GM12878 (cell line): Measurements from ENCODE around the gene SPAG9. TPM values are rescaled to one million over a fixed set of nuclear protein-coding genes. Genes with fewer than 3 reads are reported as not detected.

Experiments used
- ATAC-seq: fragments of 200-7000 bp; cut with Tn5 transposase; 3 replicates; pipeline ENCODE4 v1.9.1; 2020; ENCODE audit warnings: mild to moderate bottlenecking, moderate library complexity
- BruUV-seq: library from RNA; stranded (reverse); fragments of 400-500 nt; replicated peaks from 2 replicates; lab custom pipeline; 2021; lab: Mats Ljungman, UMichigan
- CTCF ChIA-PET: fragments of 300-600 bp; sonication (Branson Sonifier 250); formaldehyde crosslinking; extraction: SDS; loops from one replicate; lab custom pipeline; 2021; ENCODE audit warnings: inconsistent platforms; lab: Yijun Ruan, JAX
- POLR2A ChIA-PET: fragments of 350-600 bp; formaldehyde crosslinking; extraction: SDS; loops from one replicate; lab custom pipeline; 2021; ENCODE audit warnings: inconsistent platforms; lab: Charles Lee
- RAD21 ChIA-PET: fragments of 300-600 bp; sonication (Branson Sonifier 250); formaldehyde crosslinking; loops from one replicate; lab custom pipeline; 2023; ENCODE audit warnings: antibody characterized with exemption; ENCODE audit not compliant: unreplicated experiment; lab: Charles Lee
- SMC1A ChIA-PET: fragments of 300-600 bp; sonication (Branson Sonifier 250); formaldehyde crosslinking; loops from one replicate; lab custom pipeline; 2023; ENCODE audit not compliant: unreplicated experiment, uncharacterized antibody; lab: Charles Lee
- DNase-seq: peaks from one replicate; pipeline ENCODE4 v3.0.0-alpha.2; 2011; ENCODE audit warnings: low read depth, low spot score
- FAIRE-seq: peaks from 3 replicates; lab custom pipeline; 2011; peaks lifted over from hg19 to GRCh38; lab: Jason Lieb, UNC
- H2AFZ ChIP-seq: 2 replicates; pipeline ENCODE4 v1.6.0; 2011; ENCODE audit warnings: low read depth, low read length, control low read depth; ENCODE audit not compliant: control insufficient read depth
- H3K27ac ChIP-seq: 2 replicates; pipeline ENCODE4 v1.5.1; 2011; ENCODE audit warnings: control low read depth; ENCODE audit not compliant: control insufficient read depth, insufficient read depth
- H3K27me3 ChIP-seq, 2 experiments: replicated peaks in 1 of 2; 2 replicates each; pipeline versions ENCODE4 v1.6.0 to v1.6.1; 2011; ENCODE audit warnings: low read length in 1 of 2; ENCODE audit not compliant: control insufficient read depth in 2 of 2, insufficient read depth in 2 of 2
- H3K36me3 ChIP-seq, 2 experiments: 2 replicates each; pipeline ENCODE4 v1.5.1; 2011; ENCODE audit warnings: low read length in 1 of 2; ENCODE audit not compliant: control insufficient read depth in 2 of 2, insufficient read depth in 2 of 2
- H3K4me1 ChIP-seq: 2 replicates; pipeline ENCODE4 v1.6.1; 2011; ENCODE audit warnings: mild to moderate bottlenecking, low read length, moderate library complexity, mixed read lengths; ENCODE audit not compliant: control insufficient read depth, insufficient read depth
- H3K4me2 ChIP-seq: 2 replicates; pipeline ENCODE4 v1.6.0; 2011; ENCODE audit warnings: control low read depth; ENCODE audit not compliant: control insufficient read depth, insufficient read depth
- H3K4me3 ChIP-seq: fragments of 200-600 bp; sonication (generic); 2 replicates; pipeline ENCODE4 v1.5.1; 2016
- H3K79me2 ChIP-seq: 2 replicates; pipeline ENCODE4 v1.6.0; 2011; ENCODE audit warnings: low read length; ENCODE audit not compliant: control insufficient read depth, insufficient read depth
- H3K9ac ChIP-seq: 2 replicates; pipeline ENCODE4 v1.8.0; 2011; ENCODE audit warnings: low read length, control low read depth, mixed read lengths; ENCODE audit not compliant: control insufficient read depth, insufficient read depth
- H3K9me3 ChIP-seq: replicated peaks from 3 replicates; pipeline ENCODE4 v1.5.1; 2011; ENCODE audit warnings: mild to moderate bottlenecking, low read length; ENCODE audit not compliant: control insufficient read depth, insufficient read depth
- H4K20me1 ChIP-seq: 2 replicates; pipeline ENCODE4 v1.6.0; 2011; ENCODE audit not compliant: control insufficient read depth, insufficient read depth
- ATF7 ChIP-seq: fragments of 450-650 bp; IDR thresholded peaks from 2 replicates; pipeline ENCODE4 v1.6.1; 2016; ENCODE audit warnings: low read depth, mild to moderate bottlenecking
- CBFB ChIP-seq: IDR thresholded peaks from 2 replicates; pipeline ENCODE4 v1.6.1; 2016; ENCODE audit warnings: antibody characterized with exemption, low read depth
- CHD2 ChIP-seq: IDR thresholded peaks from 2 replicates; pipeline ENCODE4 v1.6.1; 2011; ENCODE audit warnings: low read depth, low read length, improper control_type of control experiment, borderline replicate concordance
- EGR1 ChIP-seq, 2 experiments: IDR thresholded peaks; 1 replicate in 1 of 2; 2 replicates in 1 of 2; pipeline ENCODE4 v1.6.1; 2011 to 2012; ENCODE audit warnings: low read depth in 2 of 2, low read length in 2 of 2, borderline replicate concordance in 1 of 2, mild to moderate bottlenecking in 1 of 2, moderate library complexity in 1 of 2
- IKZF1 ChIP-seq: fragments of 450-650 bp; conservative IDR thresholded peaks from 2 replicates; pipeline ENCODE4 v1.6.1; 2017; ENCODE audit warnings: antibody characterized with exemption, mild to moderate bottlenecking
- PML ChIP-seq: IDR thresholded peaks from 2 replicates; pipeline ENCODE4 v1.6.1; 2012; ENCODE audit warnings: low read length, inconsistent platforms
- POU2F2 ChIP-seq: IDR thresholded peaks from 3 replicates; pipeline ENCODE4 v1.6.1; 2011; ENCODE audit warnings: low read depth, mild to moderate bottlenecking, low read length, borderline replicate concordance
- SPI1 ChIP-seq: IDR thresholded peaks from 2 replicates; pipeline ENCODE4 v1.6.1; 2011; ENCODE audit warnings: low read depth, mild to moderate bottlenecking, low read length, moderate library complexity, borderline replicate concordance; ENCODE audit not compliant: insufficient read depth
- STAT1 ChIP-seq: fragments of 450-650 bp; conservative IDR thresholded peaks from 2 replicates; pipeline ENCODE4 v1.6.1; 2014; ENCODE audit warnings: antibody characterized with exemption, mild to moderate bottlenecking
- STAT3 ChIP-seq: IDR thresholded peaks from 2 replicates; pipeline ENCODE4 v1.6.1; 2011; ENCODE audit warnings: low read depth, low read length, improper control_type of control experiment
- WGBS: methylation state at CpG from one replicate; pipeline ENCODE4 v1.1.6; 2016; ENCODE audit warnings: low lambda C conversion rate; ENCODE audit not compliant: insufficient replicate concordance, insufficient coverage; ENCODE audit errors: missing lambda C conversion rate; 5-methylcytosine and 5-hydroxymethylcytosine counted together
- in situ Hi-C: fragments of 300-500 bp; cut with MboI; formaldehyde crosslinking; loops from 9 replicates; pipeline ENCODE4 v1.14.3; 2018; ENCODE audit warnings: mixed read lengths
- intact Hi-C: fragments of 100-400 bp; cut with micrococcal nuclease; formaldehyde crosslinking; loops from one replicate; pipeline ENCODE4 v1.14.2; 2022; ENCODE audit not compliant: unreplicated experiment
- polyA plus RNA-seq, 11 experiments: library from polyadenylated mRNA; depleted of rRNA in 4 of 11; unstranded in 6 of 11; stranded (reverse) in 5 of 11; fragments of >200 nt; fragmentation: Nextera tagmentation in 4 of 11; fragmentation: Illumina TruSeq in 1 of 11; extraction: Ambion mirVana in 4 of 11; extraction: Trizol in 1 of 11; gene quantifications; 1 replicate in 1 of 11; 2 replicates in 10 of 11; pipeline versions ENCODE4 v1.2.1 to v1.2.3, GENCODE V29; 2011 to 2016; ENCODE audit warnings: inconsistent platforms in 2 of 11, missing spikeins in 2 of 11, low read depth in 1 of 11
- total RNA-seq, 4 experiments: library from RNA; depleted of rRNA in 3 of 4; stranded (reverse); fragments of >200 nt in 3 of 4; fragmentation: Illumina TruSeq in 1 of 4; extraction: Trizol in 1 of 4; gene quantifications; 2 replicates each; pipeline versions ENCODE4 v1.2.1 to v1.2.3, GENCODE V29; 2013 to 2021
- TF ChIP-seq, protein P1 (sequence below): fragments of 450-650 bp; IDR thresholded peaks from 2 replicates; pipeline ENCODE4 v1.6.1; 2016; ENCODE audit warnings: mild to moderate bottlenecking
- TF ChIP-seq, protein P2 (sequence below): IDR thresholded peaks from 2 replicates; pipeline ENCODE4 v1.6.1; 2012; ENCODE audit warnings: low read depth, low read length, improper control_type of control experiment
- TF ChIP-seq, protein P3 (sequence below): IDR thresholded peaks from 2 replicates; pipeline ENCODE4 v1.6.1; 2012; ENCODE audit warnings: low read length, inconsistent platforms

Gene SPAG9
- total and polyA plus RNA-seq, 10 of the 15 experiments (the other 5 are each of a cell fraction or from before 2014, with no cell fraction given): 6.6 to 42.0 (median 24.9) TPM

DNA sequence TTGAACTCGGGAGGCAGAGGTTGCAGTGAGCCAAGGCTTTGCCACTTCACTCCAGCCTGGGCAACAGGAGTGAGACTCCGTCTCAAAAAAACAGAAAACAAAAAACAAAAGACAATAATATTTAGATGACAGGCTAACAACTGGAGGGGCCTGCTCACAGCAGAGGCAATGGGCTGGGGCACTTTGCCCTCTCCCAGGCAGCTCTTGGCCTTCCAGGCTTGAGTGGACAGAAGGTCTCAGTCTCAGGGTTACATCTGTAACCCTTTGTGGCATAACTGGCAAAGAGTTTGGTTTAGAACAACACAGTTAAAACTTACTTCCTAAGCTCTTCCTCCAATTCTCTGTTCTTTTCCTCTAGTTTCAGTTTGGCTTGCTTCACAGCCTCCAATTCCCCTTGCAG, 114.9 kb downstream of the SPAG9 start:
- in situ Hi-C loops: no loop called here
- intact Hi-C loops: no loop called here
- Histone ChIP-seq H3K27me3 (no peaks in the 10 kb centered on the region), H3K79me2 (no peaks in the 10 kb centered on the region), H3K27ac (no peak overlapping the region), H3K4me3 (no peak overlapping the region), H2AFZ (no peak overlapping the region), H3K36me3 (peaks cover 6 to 11% of the 10 kb centered on the region in 2 experiments), H3K4me1 (no peaks in the 10 kb centered on the region), H3K9me3 (no peaks in the 10 kb centered on the region), H3K9ac (no peak overlapping the region), H3K4me2 (no peak overlapping the region), H4K20me1 (no peaks in the 10 kb centered on the region)
- FAIRE-seq (no peak), ATAC-seq (no peak), DNase-seq (no peak)
- no TSS peak for BruUV-seq
- TF ChIP-seq STAT3: no peak
- no peak for TF ChIP-seq PML
- TF ChIP-seq POU2F2: no peak
- TF ChIP-seq, protein P1, sequence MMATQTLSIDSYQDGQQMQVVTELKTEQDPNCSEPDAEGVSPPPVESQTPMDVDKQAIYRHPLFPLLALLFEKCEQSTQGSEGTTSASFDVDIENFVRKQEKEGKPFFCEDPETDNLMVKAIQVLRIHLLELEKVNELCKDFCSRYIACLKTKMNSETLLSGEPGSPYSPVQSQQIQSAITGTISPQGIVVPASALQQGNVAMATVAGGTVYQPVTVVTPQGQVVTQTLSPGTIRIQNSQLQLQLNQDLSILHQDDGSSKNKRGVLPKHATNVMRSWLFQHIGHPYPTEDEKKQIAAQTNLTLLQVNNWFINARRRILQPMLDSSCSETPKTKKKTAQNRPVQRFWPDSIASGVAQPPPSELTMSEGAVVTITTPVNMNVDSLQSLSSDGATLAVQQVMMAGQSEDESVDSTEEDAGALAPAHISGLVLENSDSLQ: no peak
- no peak for TF ChIP-seq EGR1 (IDR thresholded peaks at IDR 0.05; ENCODE audit: borderline replicate concordance in 1 of 2, low read depth in 2 of 2, low read length in 2 of 2)
- no peak for TF ChIP-seq IKZF1
- TF ChIP-seq, protein P2, sequence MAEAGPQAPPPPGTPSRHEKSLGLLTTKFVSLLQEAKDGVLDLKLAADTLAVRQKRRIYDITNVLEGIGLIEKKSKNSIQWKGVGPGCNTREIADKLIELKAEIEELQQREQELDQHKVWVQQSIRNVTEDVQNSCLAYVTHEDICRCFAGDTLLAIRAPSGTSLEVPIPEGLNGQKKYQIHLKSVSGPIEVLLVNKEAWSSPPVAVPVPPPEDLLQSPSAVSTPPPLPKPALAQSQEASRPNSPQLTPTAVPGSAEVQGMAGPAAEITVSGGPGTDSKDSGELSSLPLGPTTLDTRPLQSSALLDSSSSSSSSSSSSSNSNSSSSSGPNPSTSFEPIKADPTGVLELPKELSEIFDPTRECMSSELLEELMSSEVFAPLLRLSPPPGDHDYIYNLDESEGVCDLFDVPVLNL: no peak
- TF ChIP-seq SPI1: no peak
- no peak for TF ChIP-seq ATF7
- TF ChIP-seq, protein P3, sequence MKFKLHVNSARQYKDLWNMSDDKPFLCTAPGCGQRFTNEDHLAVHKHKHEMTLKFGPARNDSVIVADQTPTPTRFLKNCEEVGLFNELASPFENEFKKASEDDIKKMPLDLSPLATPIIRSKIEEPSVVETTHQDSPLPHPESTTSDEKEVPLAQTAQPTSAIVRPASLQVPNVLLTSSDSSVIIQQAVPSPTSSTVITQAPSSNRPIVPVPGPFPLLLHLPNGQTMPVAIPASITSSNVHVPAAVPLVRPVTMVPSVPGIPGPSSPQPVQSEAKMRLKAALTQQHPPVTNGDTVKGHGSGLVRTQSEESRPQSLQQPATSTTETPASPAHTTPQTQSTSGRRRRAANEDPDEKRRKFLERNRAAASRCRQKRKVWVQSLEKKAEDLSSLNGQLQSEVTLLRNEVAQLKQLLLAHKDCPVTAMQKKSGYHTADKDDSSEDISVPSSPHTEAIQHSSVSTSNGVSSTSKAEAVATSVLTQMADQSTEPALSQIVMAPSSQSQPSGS: no peak
- TF ChIP-seq STAT1: no peak
- TF ChIP-seq CBFB: no peak
- no peak for TF ChIP-seq CHD2
- RAD21 ChIA-PET: interaction anchor here (1.9 to 8.8 kb wide), 2 partner anchors 49 to 147 kb away, joined by 9 to 147 read pairs; partner anchors contain the start of gene NME1
- 100% methylated on average over 2 of the region's 2 CpGs for WGBS
- CTCF ChIA-PET: interaction anchor here (0.8 to 14.3 kb wide), 5 partner anchors 9 to 148 kb away, joined by 3 to 472 read pairs (median 5); partner anchors contain the start of gene NME1
- POLR2A ChIA-PET: no interaction called here
- SMC1A ChIA-PET: interaction anchor here (1.0 to 10.7 kb wide), 9 partner anchors 9 to 716 kb away, joined by 3 to 241 read pairs (median 8); partner anchors contain the start of gene NME1
